ENCODE data around the gene IQCK.

The IQCK gene

DNA sequence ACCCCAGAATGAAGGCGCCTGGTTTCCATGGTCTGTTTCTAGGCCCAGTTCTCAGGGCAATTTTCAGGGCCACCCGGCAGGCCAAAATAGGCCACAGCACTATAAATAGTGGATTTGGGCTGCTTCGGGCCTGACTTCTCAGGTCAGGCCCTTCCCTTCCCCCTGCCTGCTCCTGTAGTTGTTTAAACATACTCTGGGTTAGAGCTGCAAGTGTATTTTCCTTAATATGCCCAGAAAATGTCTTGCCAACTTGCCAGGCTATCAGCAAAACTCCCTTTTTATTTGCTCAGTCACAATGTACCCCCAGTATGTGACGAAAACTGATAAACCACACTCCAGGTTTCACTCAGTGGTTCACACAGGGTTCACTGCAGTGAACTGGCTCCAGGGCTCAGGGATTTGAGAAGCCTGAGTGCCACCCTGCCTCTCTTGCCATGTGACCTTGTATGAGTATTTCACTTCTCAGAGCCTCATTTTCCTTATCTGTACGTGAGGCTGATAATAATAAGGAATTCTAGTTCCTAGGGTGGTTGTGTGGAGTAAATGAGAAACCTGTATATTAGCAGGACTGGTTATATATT lies 90.1 kb downstream of the IQCK start:
- DNase-seq = no peak

DNA sequence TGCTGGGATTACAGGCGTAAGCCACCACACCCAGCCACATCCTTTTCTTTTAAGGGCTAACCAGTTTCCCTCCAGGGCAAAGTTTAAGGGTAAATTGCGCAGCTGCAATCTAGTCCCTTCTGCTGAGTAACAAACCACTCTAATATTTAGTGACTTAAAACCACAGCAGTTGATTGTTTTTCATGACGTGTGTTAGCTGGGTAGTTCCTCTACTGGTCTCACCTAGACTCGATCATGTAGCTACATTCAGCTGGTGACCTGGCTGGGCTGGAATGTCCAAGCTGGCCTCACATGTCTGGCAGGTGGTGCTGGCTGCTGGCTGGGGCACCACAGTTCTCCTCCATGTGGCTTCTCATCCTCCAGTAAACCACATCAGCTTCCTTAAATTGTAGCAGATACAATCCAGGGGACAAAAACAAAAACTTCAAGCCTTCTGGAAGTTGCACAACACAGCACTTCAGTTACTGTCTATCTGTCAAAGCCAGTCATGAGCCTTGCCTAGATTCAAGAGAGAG lies 91.1 kb downstream of the IQCK start:
- DNase-seq = no peak

GRCh38 chr16:19809693-19810092 lies 91.6 kb downstream of the IQCK start:
- DNase-seq = no peak

DNA sequence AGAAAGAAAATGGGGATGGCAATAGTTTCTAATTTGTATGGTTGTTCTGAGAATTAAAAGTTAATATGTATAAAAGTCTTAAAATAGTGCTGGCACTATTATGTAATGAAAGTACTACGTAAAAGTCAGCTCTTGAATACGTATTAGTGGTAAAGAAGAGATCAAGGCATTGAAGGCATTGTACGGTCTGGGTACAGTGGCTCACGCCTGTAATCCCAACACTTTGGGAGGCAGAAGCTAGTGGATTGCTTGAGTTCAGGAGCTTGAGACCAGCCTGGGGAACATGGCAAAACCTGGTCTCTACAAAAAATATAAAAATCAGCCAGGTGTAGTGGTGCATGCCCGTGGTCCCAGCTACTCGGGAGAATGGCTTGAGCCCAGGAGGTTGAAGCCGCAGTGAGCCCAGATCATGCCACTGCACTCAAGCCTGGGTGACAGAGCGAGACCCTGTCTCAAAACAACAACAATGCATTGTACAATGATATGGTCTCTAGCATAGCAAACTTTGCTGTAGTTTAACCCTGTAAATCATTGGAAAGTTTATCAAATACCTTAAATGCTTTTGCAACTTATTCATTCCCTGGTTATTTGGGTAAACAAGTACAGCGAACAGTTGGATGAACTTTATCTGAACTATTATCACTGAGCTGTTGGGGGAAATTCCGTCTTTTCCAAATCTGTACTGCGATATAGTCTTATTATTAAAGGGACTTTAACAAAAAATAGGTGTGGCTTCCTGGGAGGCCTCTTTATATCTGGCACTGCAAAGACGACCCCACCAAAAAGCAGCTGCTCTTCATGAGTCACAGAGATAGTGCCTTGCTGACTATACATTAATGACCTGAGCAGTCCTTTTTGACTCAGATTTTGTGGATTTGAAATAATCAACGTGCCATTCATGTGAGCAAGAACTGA lies 93.0 kb downstream of the IQCK start:
- no peak for DNase-seq

GRCh38 chr16:19812986-19813385 lies 94.9 kb downstream of the IQCK start:
- no peak for DNase-seq

GRCh38 chr16:19815418-19815817 lies 97.3 kb downstream of the IQCK start:
- DNase-seq = no peak

GRCh38 chr16:19817122-19817521 lies 99.1 kb downstream of the IQCK start:
- no peak for DNase-seq

- DNase-seq = no peak
These were observed 99.8 kb downstream of the IQCK start for GRCh38 chr16:19817875-19818274.

- DNase-seq = no peak
These were observed 104.5 kb downstream of the IQCK start for GRCh38 chr16:19822533-19822932.

GRCh38 chr16:19823322-19823721 lies 105.3 kb downstream of the IQCK start:
- DNase-seq = no peak

DNA sequence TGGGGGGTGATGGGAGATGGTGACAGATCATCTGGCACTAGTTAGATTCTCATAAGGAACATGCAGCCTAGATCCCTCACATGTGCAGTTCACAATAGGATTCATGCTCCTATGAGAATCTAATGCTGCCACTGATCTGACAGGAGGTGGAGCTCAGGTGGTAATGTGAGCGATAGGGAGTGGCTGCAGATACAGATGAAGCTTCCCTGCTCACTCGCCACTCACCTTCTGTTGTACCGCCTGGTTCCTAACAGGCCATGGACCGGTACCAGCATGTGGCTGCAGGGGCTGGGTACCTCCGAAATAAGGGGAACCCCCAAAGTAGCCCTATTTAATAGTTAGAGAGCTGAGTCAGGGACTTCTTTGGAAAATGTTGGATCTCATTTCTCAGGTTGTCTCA lies 106.1 kb downstream of the IQCK start:
- no peak for DNase-seq

- DNase-seq = no peak
These were observed 112.0 kb downstream of the IQCK start for GRCh38 chr16:19829844-19830692.

DNA sequence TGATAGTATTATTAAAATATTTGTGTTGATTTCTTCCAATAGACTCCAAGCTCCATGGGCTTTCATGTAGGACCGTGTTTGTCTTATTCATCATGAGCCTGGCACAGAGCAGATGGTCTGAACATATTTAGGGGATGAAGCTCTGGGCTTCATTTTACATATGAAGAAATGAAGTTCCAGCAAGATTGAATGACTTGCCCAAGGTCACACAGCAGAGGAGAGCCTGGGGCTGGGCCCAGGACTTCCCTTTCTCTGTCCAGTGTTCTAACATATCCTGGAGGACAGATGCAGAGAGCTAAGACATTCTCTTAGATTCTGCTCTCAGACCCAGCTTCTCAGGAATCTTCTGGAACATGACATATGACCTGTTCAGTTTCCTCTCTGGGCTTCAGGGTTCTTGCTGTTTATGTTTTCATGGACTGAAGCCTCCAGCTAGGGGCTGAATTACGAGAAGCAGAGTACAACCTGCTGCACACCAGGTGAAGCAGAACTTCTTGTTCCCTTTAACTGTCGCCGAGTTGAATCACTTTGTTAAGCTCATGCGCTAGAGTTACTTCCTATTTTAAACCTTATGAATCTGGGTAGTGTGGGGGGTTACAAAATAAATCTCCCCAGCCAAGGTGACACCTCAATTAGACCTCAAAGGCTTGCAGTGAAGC lies 113.0 kb downstream of the IQCK start:
- DNase-seq = no peak

- no peak for DNase-seq
These were observed 113.6 kb downstream of the IQCK start for GRCh38 chr16:19831678-19832077.

- DNase-seq = no peak
These were observed 115.1 kb downstream of the IQCK start for GRCh38 chr16:19833176-19833575.

DNA sequence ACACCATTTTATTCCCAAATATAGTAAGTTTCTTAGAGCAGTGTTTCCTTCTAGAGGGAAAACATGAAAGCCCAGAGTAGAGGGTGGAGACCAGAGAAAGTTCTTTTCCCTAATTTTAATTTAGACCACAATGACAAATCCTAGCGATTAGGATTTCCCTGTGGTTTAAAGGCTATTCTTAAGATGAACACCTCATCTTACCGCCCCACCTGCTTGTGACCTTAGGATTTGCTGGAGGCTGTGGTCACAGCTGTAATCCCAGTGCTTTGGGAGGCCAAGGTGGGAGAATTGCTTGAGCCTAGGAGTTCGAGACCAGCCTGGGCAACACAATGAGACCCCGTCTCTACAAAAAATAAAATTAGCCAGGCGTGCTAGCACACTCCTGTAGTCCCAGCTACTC lies 115.5 kb downstream of the IQCK start:
- DNase-seq = no peak

- DNase-seq = no peak
These were observed 117.1 kb downstream of the IQCK start for GRCh38 chr16:19835196-19835595.

DNA sequence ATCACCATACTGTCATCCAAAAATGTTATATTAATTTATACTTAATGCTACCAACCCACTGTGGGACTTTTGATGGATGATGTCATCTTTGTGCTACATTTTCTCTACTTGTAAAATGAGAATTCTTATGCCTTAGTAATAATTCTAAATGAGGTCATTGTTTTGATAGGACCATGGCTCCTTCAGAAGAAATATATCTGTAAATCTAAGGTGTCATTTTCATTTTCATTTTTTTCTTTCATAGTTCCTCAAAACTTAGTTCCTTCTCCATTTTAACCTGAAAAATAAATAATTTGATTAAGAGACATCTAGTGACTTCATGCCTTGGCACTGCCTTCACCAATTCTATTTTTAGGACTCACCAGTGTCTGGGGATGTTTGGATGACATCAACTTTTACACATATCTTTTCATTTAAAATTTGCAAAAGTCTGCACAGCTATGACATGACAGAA lies 117.9 kb downstream of the IQCK start:
- no peak for DNase-seq

GRCh38 chr16:19837331-19837980 lies 119.4 kb downstream of the IQCK start:
- no peak for DNase-seq

DNA sequence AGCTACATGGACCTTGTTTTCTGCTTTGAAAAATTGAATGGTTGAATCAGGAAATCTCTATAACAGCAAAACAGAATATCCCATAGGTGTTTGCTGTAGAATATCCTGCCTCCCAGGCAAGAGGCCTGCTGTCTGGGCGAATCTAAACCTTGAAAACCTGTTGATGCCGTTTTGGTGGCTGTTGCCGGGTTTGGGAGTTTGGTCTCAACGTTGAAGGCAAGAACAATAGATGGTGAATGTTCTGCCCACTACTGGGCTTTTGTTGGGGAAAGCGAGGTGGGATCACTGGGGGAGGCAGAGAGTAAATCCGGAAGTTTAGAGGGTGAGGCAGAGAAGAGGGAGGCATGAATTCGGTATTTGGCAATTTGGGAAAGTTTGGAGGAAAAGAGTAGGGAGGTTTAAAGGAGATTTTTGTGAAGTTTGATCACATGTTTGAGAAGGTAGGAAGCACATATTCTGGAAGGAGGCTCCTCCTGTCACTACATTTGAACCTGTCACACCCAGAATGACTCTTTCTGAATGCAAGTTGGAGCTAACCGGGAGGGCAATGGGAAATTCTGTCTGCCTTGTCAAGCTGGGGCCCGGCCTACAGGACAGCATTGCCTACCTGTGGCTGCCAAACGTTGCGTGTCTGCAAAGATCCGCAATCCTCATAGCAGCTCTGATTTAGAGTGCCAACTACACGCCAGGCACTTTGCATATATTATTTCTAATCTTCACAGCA lies 120.1 kb downstream of the IQCK start:
- no peak for DNase-seq

GRCh38 chr16:19840524-19841110 lies 122.5 kb downstream of the IQCK start:
- DNase-seq = no peak
